Measurements from ENCODE around the gene COLEC11. TPM values are rescaled to one million over a fixed set of nuclear protein-coding genes. Genes with fewer than 3 reads are reported as not detected.

The COLEC11 gene
- total RNA-seq, 1 experiment from 2014 or later, result 0.39 TPM

GRCh38 chr2:3598197-3598910 is 3.4 kb downstream of the COLEC11 start:
- H3K36me3 Mint-ChIP-seq (ENCODE audit: insufficient read depth in 1 of 3, low read depth in 3 of 3), result no peaks in the 10 kb centered on the region; a peak in 1 of 7 replicates
- H3K9me3 Mint-ChIP-seq, result no peaks in the 10 kb centered on the region
- H3K4me1 Mint-ChIP-seq, result peaks cover 3 to 9% of the 10 kb centered on the region in 2 experiments; a peak in 3 of 4 replicates
- H3K9ac ChIP-seq (ENCODE audit: extremely low read depth, insufficient read length, low read length), result no peak overlapping the region
- H3K56ac ChIP-seq (ENCODE audit: insufficient read length, low read depth, low read length), result no peak overlapping the region
- H2BK5ac ChIP-seq (ENCODE audit: insufficient read length, low read length), result no peak overlapping the region
- no peak for TF ChIP-seq CTCF (conservative IDR thresholded peaks at IDR 0.05)
- no peaks in the 10 kb centered on the region for H4K20me1 ChIP-seq (ENCODE audit: control insufficient read depth, insufficient read depth, insufficient read length)
- H2BK20ac ChIP-seq (ENCODE audit: low read depth, low read length, poor library complexity, severe bottlenecking), result no peak overlapping the region
- H3K27me3 Mint-ChIP-seq (ENCODE audit: low read depth), result peaks cover 15% of the 10 kb centered on the region
- H3K23ac ChIP-seq (ENCODE audit: insufficient read length, low read depth, low read length), result no peak overlapping the region
- no peaks in the 10 kb centered on the region for H3K4me1 ChIP-seq (ENCODE audit: insufficient read depth, low read length)
- no peak overlapping the region for H3K14ac ChIP-seq (ENCODE audit: insufficient read depth, low read length)
- no peak overlapping the region; a peak in 1 of 5 replicates for H3K4me3 Mint-ChIP-seq
- no peak overlapping the region for H3T11ph ChIP-seq (ENCODE audit: low read length)
- H3K79me1 ChIP-seq (ENCODE audit: insufficient read depth, low read depth, low read length, poor library complexity, severe bottlenecking), result no peaks in the 10 kb centered on the region
- no peak overlapping the region for H3K4ac ChIP-seq (ENCODE audit: low read depth, low read length)
- H3K4me2 ChIP-seq (ENCODE audit: insufficient read depth, insufficient read length, low read length), result no peak overlapping the region
- WGBS (ENCODE audit: extremely low coverage, insufficient read length, low lambda C conversion rate), result no CpG with 5 or more reads among the region's 22 CpGs
- DNase-seq, result no peak
- no peak overlapping the region for H3K27ac ChIP-seq (ENCODE audit: insufficient read length, low read depth, low read length)
- no peak overlapping the region for H3K18ac ChIP-seq (ENCODE audit: insufficient read length, low read depth, low read length)
- no peaks in the 10 kb centered on the region for H3K23me2 ChIP-seq (ENCODE audit: insufficient read length, low read depth, low read length, poor library complexity, severe bottlenecking)
- H4K91ac ChIP-seq (ENCODE audit: insufficient read length, low read depth, low read length), result no peak overlapping the region
- no peak overlapping the region for H4K5ac ChIP-seq (ENCODE audit: insufficient read length, low read depth, low read length)
- no peaks in the 10 kb centered on the region for H3K27me3 ChIP-seq (ENCODE audit: insufficient read depth, low read length)
- no peak overlapping the region for H2BK12ac ChIP-seq (ENCODE audit: insufficient read length, low read depth, low read length)
- H3K27ac Mint-ChIP-seq, result no peak overlapping the region; a peak in 1 of 7 replicates
- H3K79me2 ChIP-seq (ENCODE audit: insufficient read depth, low read length), result no peaks in the 10 kb centered on the region
- no peak overlapping the region for H4K8ac ChIP-seq (replicated peaks; ENCODE audit: insufficient read length, low read depth, low read length)
- H2AFZ ChIP-seq (ENCODE audit: low read length), result no peak overlapping the region
- no peak overlapping the region for H2BK15ac ChIP-seq (ENCODE audit: low read depth, low read length)
- H2BK120ac ChIP-seq (ENCODE audit: low read depth, low read length, poor library complexity, severe bottlenecking), result no peak overlapping the region
- H2AK5ac ChIP-seq (ENCODE audit: insufficient read length, low read length), result no peak overlapping the region
- no peaks in the 10 kb centered on the region for H3K9me3 ChIP-seq (ENCODE audit: control insufficient read depth, low read depth, low read length)

All from H9 (cell line).